ENCODE results near the gene FDX1.

DNA sequence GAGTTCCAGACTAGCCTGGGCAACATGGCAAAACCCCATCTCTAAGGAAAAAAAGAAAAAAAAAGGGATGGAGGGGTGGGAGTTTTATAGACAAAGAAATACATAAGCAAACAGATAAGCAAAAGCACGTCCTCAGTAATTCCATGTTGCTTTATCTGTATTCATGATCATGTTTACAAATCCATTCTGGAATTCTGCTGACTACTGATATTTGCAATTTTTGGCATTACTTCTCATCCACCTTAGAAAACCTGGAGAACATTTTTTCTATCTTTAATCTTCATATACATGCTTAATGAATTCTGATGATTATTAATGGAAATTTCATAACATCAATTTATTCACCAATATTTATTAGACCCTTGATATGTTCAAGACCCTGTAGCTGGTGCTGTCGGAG is 1.7 kb upstream of the FDX1 start:
- TF ChIP-seq, protein P1, sequence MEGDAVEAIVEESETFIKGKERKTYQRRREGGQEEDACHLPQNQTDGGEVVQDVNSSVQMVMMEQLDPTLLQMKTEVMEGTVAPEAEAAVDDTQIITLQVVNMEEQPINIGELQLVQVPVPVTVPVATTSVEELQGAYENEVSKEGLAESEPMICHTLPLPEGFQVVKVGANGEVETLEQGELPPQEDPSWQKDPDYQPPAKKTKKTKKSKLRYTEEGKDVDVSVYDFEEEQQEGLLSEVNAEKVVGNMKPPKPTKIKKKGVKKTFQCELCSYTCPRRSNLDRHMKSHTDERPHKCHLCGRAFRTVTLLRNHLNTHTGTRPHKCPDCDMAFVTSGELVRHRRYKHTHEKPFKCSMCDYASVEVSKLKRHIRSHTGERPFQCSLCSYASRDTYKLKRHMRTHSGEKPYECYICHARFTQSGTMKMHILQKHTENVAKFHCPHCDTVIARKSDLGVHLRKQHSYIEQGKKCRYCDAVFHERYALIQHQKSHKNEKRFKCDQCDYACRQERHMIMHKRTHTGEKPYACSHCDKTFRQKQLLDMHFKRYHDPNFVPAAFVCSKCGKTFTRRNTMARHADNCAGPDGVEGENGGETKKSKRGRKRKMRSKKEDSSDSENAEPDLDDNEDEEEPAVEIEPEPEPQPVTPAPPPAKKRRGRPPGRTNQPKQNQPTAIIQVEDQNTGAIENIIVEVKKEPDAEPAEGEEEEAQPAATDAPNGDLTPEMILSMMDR (IDR thresholded peaks at IDR 0.05), result no peak
- no peak for TF ChIP-seq POLR2A (IDR thresholded peaks at IDR 0.05)
